Progenitor cell of endocrine pancreas (in vitro differentiated cells): Measurements from ENCODE around the gene DAB1. TPM values are rescaled to one million over a fixed set of nuclear protein-coding genes. Genes with fewer than 3 reads are reported as not detected.

Experiments
- DNase-seq: peaks from one replicate; pipeline ENCODE4 v3.0.0; 2021; ENCODE audit warnings: low spot score; ENCODE audit not compliant: unreplicated experiment
- H3K27ac Mint-ChIP-seq: 2 replicates; pipeline ENCODE4 v1.8.0; 2021; ENCODE audit warnings: mild to moderate bottlenecking, moderate library complexity, mixed read lengths
- H3K27me3 Mint-ChIP-seq: 2 replicates; pipeline ENCODE4 v1.8.0; 2021; ENCODE audit warnings: mixed read lengths
- H3K36me3 Mint-ChIP-seq: 2 replicates; pipeline ENCODE4 v1.8.0; 2022; ENCODE audit warnings: mixed read lengths; ENCODE audit not compliant: insufficient read depth
- H3K4me1 Mint-ChIP-seq: 2 replicates; pipeline ENCODE4 v1.8.0; 2021; ENCODE audit warnings: low read depth, mixed read lengths
- H3K4me3 Mint-ChIP-seq: 2 replicates; pipeline ENCODE4 v1.8.0; 2021; ENCODE audit warnings: low read depth, mild to moderate bottlenecking, moderate library complexity, mixed read lengths
- H3K9me3 Mint-ChIP-seq: 2 replicates; pipeline ENCODE4 v1.8.0; 2021; ENCODE audit warnings: low read depth, mixed read lengths
- CTCF ChIP-seq: fragments of 200-600 bp; sonication (generic); IDR thresholded peaks from one replicate; pipeline ENCODE4 v1.5.0; 2021; ENCODE audit warnings: antibody characterized with exemption, mild to moderate bottlenecking; ENCODE audit not compliant: unreplicated experiment
- total RNA-seq: library from RNA; stranded (reverse); gene quantifications from 2 replicates; pipeline ENCODE4 v1.2.1, GENCODE V29; 2021

Gene DAB1
- total RNA-seq, 1 donor from 2014 or later: 4.8 TPM

- Mint-ChIP-seq H3K4me1 (peaks cover 3% of the 10 kb centered on the region), H3K27me3 (peaks cover 20% of the 10 kb centered on the region), H3K4me3 (no peak overlapping the region), H3K36me3 (no peaks in the 10 kb centered on the region), H3K27ac (no peak overlapping the region), H3K9me3 (no peaks in the 10 kb centered on the region)
- no peak for TF ChIP-seq CTCF
- DNase-seq: no peak
These were observed 102.1 kb downstream of the DAB1 start for GRCh38 chr1:57321776-57322175.

GRCh38 chr1:57319791-57320190, 104.1 kb downstream of the DAB1 start:
- Mint-ChIP-seq H3K27ac (no peak overlapping the region), H3K4me3 (no peak overlapping the region), H3K9me3 (no peaks in the 10 kb centered on the region), H3K27me3 (peaks cover 11% of the 10 kb centered on the region), H3K4me1 (peaks cover 2% of the 10 kb centered on the region), H3K36me3 (no peaks in the 10 kb centered on the region)
- DNase-seq: no peak
- no peak for TF ChIP-seq CTCF

GRCh38 chr1:57319165-57319564, 104.7 kb downstream of the DAB1 start:
- no peak for DNase-seq
- Mint-ChIP-seq H3K4me3 (no peak overlapping the region), H3K9me3 (no peaks in the 10 kb centered on the region), H3K36me3 (no peaks in the 10 kb centered on the region), H3K27me3 (peaks cover 11% of the 10 kb centered on the region), H3K27ac (no peak overlapping the region), H3K4me1 (no peaks in the 10 kb centered on the region)
- no peak for TF ChIP-seq CTCF

GRCh38 chr1:57316861-57317260, 107.0 kb downstream of the DAB1 start:
- Mint-ChIP-seq H3K27ac (no peak overlapping the region), H3K27me3 (peaks cover 7% of the 10 kb centered on the region), H3K9me3 (no peaks in the 10 kb centered on the region), H3K36me3 (no peaks in the 10 kb centered on the region), H3K4me3 (no peak overlapping the region), H3K4me1 (no peaks in the 10 kb centered on the region)
- no peak for TF ChIP-seq CTCF
- no peak for DNase-seq

GRCh38 chr1:57316291-57316690, 107.6 kb downstream of the DAB1 start:
- Mint-ChIP-seq H3K36me3 (no peaks in the 10 kb centered on the region), H3K27me3 (peaks cover 9% of the 10 kb centered on the region), H3K4me1 (no peaks in the 10 kb centered on the region), H3K27ac (no peak overlapping the region), H3K4me3 (no peak overlapping the region), H3K9me3 (no peaks in the 10 kb centered on the region)
- no peak for TF ChIP-seq CTCF
- DNase-seq: no peak
